ENCODE results near the gene PDZRN4.
"Not testable (repeated sequence)": the region's sequence is repeated elsewhere in the genome, so short reads cannot be mapped to it uniquely, and the experiment has no call there.

PDZRN4 gene

GRCh38 chr12:41547071-41547470 is 359.0 kb downstream of the PDZRN4 start:
- not testable (repeated sequence) for H3K23ac ChIP-seq (ENCODE audit: low read length); H3K18ac ChIP-seq (ENCODE audit: low read length); H4K91ac ChIP-seq (ENCODE audit: low read depth, low read length); H3K9me3 ChIP-seq (ENCODE audit: insufficient read depth, low read depth, low read length); H3K79me1 ChIP-seq (ENCODE audit: low read length); H2BK120ac ChIP-seq (ENCODE audit: insufficient read depth, low read length, poor library complexity); H3K4me1 ChIP-seq (ENCODE audit: control insufficient read depth in 1 of 2, insufficient read depth in 2 of 2, low read length in 2 of 2); H3K79me2 ChIP-seq (ENCODE audit: control insufficient read depth, insufficient read depth, low read length, poor library complexity); H3K4me2 ChIP-seq (ENCODE audit: low read length); DNase-seq; H3K9ac ChIP-seq (ENCODE audit: low read length); H2AK5ac ChIP-seq (ENCODE audit: low read length); H3K36me3 ChIP-seq (ENCODE audit: control insufficient read depth in 1 of 2, insufficient read depth in 2 of 2, low read length in 2 of 2); H2BK12ac ChIP-seq (ENCODE audit: low read length); H3K4ac ChIP-seq (ENCODE audit: low read depth, low read length); H3K4me3 ChIP-seq (ENCODE audit: low read depth, low read length); H2AFZ ChIP-seq (ENCODE audit: insufficient read depth, low read length, poor library complexity); H4K12ac ChIP-seq (ENCODE audit: low read depth, low read length); H3K14ac ChIP-seq (ENCODE audit: low read length); H4K8ac ChIP-seq (ENCODE audit: low read depth, low read length); H2BK5ac ChIP-seq (ENCODE audit: low read depth, low read length, poor library complexity); H3K27ac ChIP-seq (ENCODE audit: low read depth, low read length); H3K27me3 ChIP-seq (ENCODE audit: insufficient read depth, low read length)
- no CpG with 5 or more reads among the region's 1 CpG for WGBS (ENCODE audit: extremely low coverage, insufficient coverage, insufficient read length)

DNA sequence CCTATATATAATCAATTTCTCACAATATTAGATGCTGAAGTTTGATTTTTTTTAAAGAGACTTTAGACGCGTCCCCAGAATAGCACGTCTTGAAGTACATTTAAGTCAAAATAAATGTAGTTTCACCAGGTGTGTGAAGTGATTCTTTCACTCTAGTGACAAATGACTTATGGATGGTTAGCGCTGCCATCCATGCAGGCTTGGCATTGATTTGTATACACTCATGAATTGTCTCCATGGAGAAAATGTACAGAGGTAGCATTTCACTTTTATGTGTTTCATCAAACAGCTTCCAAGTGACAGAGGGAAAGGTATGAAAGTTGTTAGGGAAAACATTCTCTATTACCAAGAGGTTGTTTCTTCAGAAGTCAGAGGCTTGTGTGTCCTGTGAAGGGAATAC is 360.8 kb downstream of the PDZRN4 start:
- Histone ChIP-seq H3K23ac (ENCODE audit: low read length) (no peak overlapping the region), H4K8ac (ENCODE audit: low read depth, low read length) (no peak overlapping the region), H3K4me2 (ENCODE audit: low read length) (no peak overlapping the region), H3K36me3 (ENCODE audit: control insufficient read depth in 1 of 2, insufficient read depth in 2 of 2, low read length in 2 of 2) (no peaks in the 10 kb centered on the region), H3K14ac (ENCODE audit: low read length) (no peak overlapping the region), H3K9me3 (ENCODE audit: insufficient read depth, low read depth, low read length) (no peaks in the 10 kb centered on the region), H3K79me2 (ENCODE audit: control insufficient read depth, insufficient read depth, low read length, poor library complexity) (no peaks in the 10 kb centered on the region), H3K27me3 (ENCODE audit: insufficient read depth, low read length) (no peaks in the 10 kb centered on the region), H4K12ac (ENCODE audit: low read depth, low read length) (no peak overlapping the region), H3K27ac (ENCODE audit: low read depth, low read length) (no peak overlapping the region), H2AFZ (ENCODE audit: insufficient read depth, low read length, poor library complexity) (no peak overlapping the region), H2AK5ac (ENCODE audit: low read length) (no peak overlapping the region), H4K91ac (ENCODE audit: low read depth, low read length) (no peak overlapping the region), H3K4me3 (ENCODE audit: low read depth, low read length) (no peak overlapping the region), H2BK12ac (ENCODE audit: low read length) (no peak overlapping the region), H2BK5ac (ENCODE audit: low read depth, low read length, poor library complexity) (no peak overlapping the region), H3K4ac (ENCODE audit: low read depth, low read length) (no peak overlapping the region), H3K4me1 (ENCODE audit: control insufficient read depth in 1 of 2, insufficient read depth in 2 of 2, low read length in 2 of 2) (no peaks in the 10 kb centered on the region), H3K9ac (ENCODE audit: low read length) (no peak overlapping the region), H2BK120ac (ENCODE audit: insufficient read depth, low read length, poor library complexity) (no peak overlapping the region), H3K18ac (ENCODE audit: low read length) (no peak overlapping the region), H3K79me1 (ENCODE audit: low read length) (no peaks in the 10 kb centered on the region)
- WGBS (ENCODE audit: extremely low coverage, insufficient coverage, insufficient read length) = no CpG with 5 or more reads among the region's 4 CpGs
- DNase-seq = no peak

DNA sequence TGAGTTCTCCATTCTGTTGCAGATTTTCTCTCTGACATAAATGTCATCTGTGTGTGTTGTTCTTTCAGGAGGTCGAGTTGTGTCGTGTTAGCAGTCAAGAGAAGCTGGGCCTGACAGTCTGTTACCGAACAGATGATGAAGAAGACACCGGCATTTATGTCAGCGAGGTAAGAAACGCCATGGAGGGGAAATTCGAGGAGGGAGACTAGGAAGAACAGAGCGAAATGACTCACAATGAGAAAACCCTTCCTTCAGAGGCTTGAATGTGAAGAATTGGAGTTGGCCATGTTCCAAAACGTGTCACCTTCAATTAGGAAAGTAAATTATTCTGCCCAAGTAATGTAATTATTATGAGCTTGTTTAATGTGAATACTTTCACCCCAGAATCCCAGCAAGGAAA is 364.5 kb downstream of the PDZRN4 start:
- H3K79me2 ChIP-seq (ENCODE audit: control insufficient read depth, insufficient read depth, low read length, poor library complexity) = no peaks in the 10 kb centered on the region
- H3K9ac ChIP-seq (ENCODE audit: low read length) = no peak overlapping the region
- H3K36me3 ChIP-seq (ENCODE audit: control insufficient read depth in 1 of 2, insufficient read depth in 2 of 2, low read length in 2 of 2) = no peaks in the 10 kb centered on the region
- no peak overlapping the region for H2AFZ ChIP-seq (ENCODE audit: insufficient read depth, low read length, poor library complexity)
- no peak for DNase-seq
- no peak overlapping the region for H2BK120ac ChIP-seq (ENCODE audit: insufficient read depth, low read length, poor library complexity)
- H4K12ac ChIP-seq (ENCODE audit: low read depth, low read length) = no peak overlapping the region
- no peaks in the 10 kb centered on the region for H3K79me1 ChIP-seq (ENCODE audit: low read length)
- no peaks in the 10 kb centered on the region for H3K27me3 ChIP-seq (ENCODE audit: insufficient read depth, low read length)
- H3K23ac ChIP-seq (ENCODE audit: low read length) = no peak overlapping the region
- H2AK5ac ChIP-seq (ENCODE audit: low read length) = no peak overlapping the region
- H3K4ac ChIP-seq (ENCODE audit: low read depth, low read length) = no peak overlapping the region
- H3K4me1 ChIP-seq (ENCODE audit: control insufficient read depth in 1 of 2, insufficient read depth in 2 of 2, low read length in 2 of 2) = no peaks in the 10 kb centered on the region
- H3K4me3 ChIP-seq (ENCODE audit: low read depth, low read length) = no peak overlapping the region
- H3K18ac ChIP-seq (ENCODE audit: low read length) = no peak overlapping the region
- H2BK12ac ChIP-seq (ENCODE audit: low read length) = no peak overlapping the region
- H3K14ac ChIP-seq (ENCODE audit: low read length) = no peak overlapping the region
- H3K27ac ChIP-seq (ENCODE audit: low read depth, low read length) = no peak overlapping the region
- no peak overlapping the region for H4K91ac ChIP-seq (ENCODE audit: low read depth, low read length)
- no CpG with 5 or more reads among the region's 9 CpGs for WGBS (ENCODE audit: extremely low coverage, insufficient coverage, insufficient read length)
- no peak overlapping the region for H4K8ac ChIP-seq (ENCODE audit: low read depth, low read length)
- no peak overlapping the region for H3K4me2 ChIP-seq (ENCODE audit: low read length)
- no peak overlapping the region for H2BK5ac ChIP-seq (ENCODE audit: low read depth, low read length, poor library complexity)
- no peaks in the 10 kb centered on the region for H3K9me3 ChIP-seq (ENCODE audit: insufficient read depth, low read depth, low read length)

- no peaks in the 10 kb centered on the region for H3K79me1 ChIP-seq (ENCODE audit: low read length)
- H3K4me1 ChIP-seq (ENCODE audit: control insufficient read depth in 1 of 2, insufficient read depth in 2 of 2, low read length in 2 of 2) = no peaks in the 10 kb centered on the region
- H3K36me3 ChIP-seq (ENCODE audit: control insufficient read depth in 1 of 2, insufficient read depth in 2 of 2, low read length in 2 of 2) = no peaks in the 10 kb centered on the region
- H3K9me3 ChIP-seq (ENCODE audit: insufficient read depth, low read depth, low read length) = no peaks in the 10 kb centered on the region
- H3K27me3 ChIP-seq (ENCODE audit: insufficient read depth, low read length) = no peaks in the 10 kb centered on the region
- no peak overlapping the region for H2AK5ac ChIP-seq (ENCODE audit: low read length)
- no peak overlapping the region for H2BK120ac ChIP-seq (ENCODE audit: insufficient read depth, low read length, poor library complexity)
- H3K4me2 ChIP-seq (ENCODE audit: low read length) = no peak overlapping the region
- no peak overlapping the region for H3K14ac ChIP-seq (ENCODE audit: low read length)
- DNase-seq = no peak
- H3K9ac ChIP-seq (ENCODE audit: low read length) = no peak overlapping the region
- WGBS (ENCODE audit: extremely low coverage, insufficient coverage, insufficient read length) = no CpG with 5 or more reads among the region's 3 CpGs
- H4K8ac ChIP-seq (ENCODE audit: low read depth, low read length) = no peak overlapping the region
- H2BK12ac ChIP-seq (ENCODE audit: low read length) = no peak overlapping the region
- no peak overlapping the region for H2AFZ ChIP-seq (ENCODE audit: insufficient read depth, low read length, poor library complexity)
- H3K4me3 ChIP-seq (ENCODE audit: low read depth, low read length) = no peak overlapping the region
- no peaks in the 10 kb centered on the region for H3K79me2 ChIP-seq (ENCODE audit: control insufficient read depth, insufficient read depth, low read length, poor library complexity)
- H3K27ac ChIP-seq (ENCODE audit: low read depth, low read length) = no peak overlapping the region
- H3K18ac ChIP-seq (ENCODE audit: low read length) = no peak overlapping the region
- no peak overlapping the region for H3K4ac ChIP-seq (ENCODE audit: low read depth, low read length)
- no peak overlapping the region for H2BK5ac ChIP-seq (ENCODE audit: low read depth, low read length, poor library complexity)
- H3K23ac ChIP-seq (ENCODE audit: low read length) = no peak overlapping the region
- no peak overlapping the region for H4K12ac ChIP-seq (ENCODE audit: low read depth, low read length)
- H4K91ac ChIP-seq (ENCODE audit: low read depth, low read length) = no peak overlapping the region
Observed at GRCh38 chr12:41556176-41556575, 368.1 kb downstream of the PDZRN4 start.

All from trophoblast cell (in vitro differentiated cells and primary cell).